ENCODE results near the gene EGLN1.

DNA sequence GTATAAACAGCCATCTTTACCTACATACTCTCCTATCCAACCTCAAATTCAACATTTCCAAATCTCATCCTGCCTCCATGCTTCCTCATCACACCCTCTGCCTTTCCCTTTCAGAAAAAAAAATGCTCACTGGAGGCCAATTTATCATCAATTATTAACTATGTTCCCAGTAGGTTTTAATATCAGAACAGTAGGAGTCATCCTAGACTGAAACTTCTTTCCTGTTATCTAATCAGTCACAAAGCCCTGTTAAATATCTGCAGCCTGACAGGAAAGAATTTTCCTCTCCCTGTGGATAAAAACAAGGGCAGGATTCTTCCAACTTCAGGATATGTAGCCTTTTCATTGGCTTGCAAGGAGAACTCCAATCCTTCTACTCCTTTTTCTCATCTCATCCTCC is 28.4 kb downstream of the EGLN1 start:
- TF ChIP-seq ZNF302 (tag by site-specific recombination; IDR thresholded peaks at IDR 0.05; ENCODE audit: low read depth) = no peak
- TF ChIP-seq, protein P1, sequence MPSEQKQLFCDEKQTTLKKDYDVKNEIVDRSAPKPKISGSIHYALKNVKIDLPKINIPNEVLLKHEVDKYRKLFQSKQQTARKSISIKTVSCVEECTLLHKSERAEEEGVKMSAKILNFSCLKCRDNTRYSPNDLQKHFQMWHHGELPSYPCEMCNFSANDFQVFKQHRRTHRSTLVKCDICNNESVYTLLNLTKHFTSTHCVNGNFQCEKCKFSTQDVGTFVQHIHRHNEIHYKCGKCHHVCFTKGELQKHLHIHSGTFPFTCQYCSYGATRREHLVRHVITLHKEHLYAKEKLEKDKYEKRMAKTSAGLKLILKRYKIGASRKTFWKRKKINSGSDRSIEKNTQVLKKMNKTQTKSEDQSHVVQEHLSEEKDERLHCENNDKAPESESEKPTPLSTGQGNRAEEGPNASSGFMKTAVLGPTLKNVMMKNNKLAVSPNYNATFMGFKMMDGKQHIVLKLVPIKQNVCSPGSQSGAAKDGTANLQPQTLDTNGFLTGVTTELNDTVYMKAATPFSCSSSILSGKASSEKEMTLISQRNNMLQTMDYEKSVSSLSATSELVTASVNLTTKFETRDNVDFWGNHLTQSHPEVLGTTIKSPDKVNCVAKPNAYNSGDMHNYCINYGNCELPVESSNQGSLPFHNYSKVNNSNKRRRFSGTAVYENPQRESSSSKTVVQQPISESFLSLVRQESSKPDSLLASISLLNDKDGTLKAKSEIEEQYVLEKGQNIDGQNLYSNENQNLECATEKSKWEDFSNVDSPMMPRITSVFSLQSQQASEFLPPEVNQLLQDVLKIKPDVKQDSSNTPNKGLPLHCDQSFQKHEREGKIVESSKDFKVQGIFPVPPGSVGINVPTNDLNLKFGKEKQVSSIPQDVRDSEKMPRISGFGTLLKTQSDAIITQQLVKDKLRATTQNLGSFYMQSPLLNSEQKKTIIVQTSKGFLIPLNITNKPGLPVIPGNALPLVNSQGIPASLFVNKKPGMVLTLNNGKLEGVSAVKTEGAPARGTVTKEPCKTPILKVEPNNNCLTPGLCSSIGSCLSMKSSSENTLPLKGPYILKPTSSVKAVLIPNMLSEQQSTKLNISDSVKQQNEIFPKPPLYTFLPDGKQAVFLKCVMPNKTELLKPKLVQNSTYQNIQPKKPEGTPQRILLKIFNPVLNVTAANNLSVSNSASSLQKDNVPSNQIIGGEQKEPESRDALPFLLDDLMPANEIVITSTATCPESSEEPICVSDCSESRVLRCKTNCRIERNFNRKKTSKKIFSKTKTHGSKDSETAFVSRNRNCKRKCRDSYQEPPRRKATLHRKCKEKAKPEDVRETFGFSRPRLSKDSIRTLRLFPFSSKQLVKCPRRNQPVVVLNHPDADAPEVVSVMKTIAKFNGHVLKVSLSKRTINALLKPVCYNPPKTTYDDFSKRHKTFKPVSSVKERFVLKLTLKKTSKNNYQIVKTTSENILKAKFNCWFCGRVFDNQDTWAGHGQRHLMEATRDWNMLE (tag by site-specific recombination; conservative IDR thresholded peaks at IDR 0.05; ENCODE audit: low read depth) = no peak
- TF ChIP-seq ZNF138 (tag by site-specific recombination; IDR thresholded peaks at IDR 0.05; ENCODE audit: borderline replicate concordance) = no peak
- TF ChIP-seq, protein P2, sequence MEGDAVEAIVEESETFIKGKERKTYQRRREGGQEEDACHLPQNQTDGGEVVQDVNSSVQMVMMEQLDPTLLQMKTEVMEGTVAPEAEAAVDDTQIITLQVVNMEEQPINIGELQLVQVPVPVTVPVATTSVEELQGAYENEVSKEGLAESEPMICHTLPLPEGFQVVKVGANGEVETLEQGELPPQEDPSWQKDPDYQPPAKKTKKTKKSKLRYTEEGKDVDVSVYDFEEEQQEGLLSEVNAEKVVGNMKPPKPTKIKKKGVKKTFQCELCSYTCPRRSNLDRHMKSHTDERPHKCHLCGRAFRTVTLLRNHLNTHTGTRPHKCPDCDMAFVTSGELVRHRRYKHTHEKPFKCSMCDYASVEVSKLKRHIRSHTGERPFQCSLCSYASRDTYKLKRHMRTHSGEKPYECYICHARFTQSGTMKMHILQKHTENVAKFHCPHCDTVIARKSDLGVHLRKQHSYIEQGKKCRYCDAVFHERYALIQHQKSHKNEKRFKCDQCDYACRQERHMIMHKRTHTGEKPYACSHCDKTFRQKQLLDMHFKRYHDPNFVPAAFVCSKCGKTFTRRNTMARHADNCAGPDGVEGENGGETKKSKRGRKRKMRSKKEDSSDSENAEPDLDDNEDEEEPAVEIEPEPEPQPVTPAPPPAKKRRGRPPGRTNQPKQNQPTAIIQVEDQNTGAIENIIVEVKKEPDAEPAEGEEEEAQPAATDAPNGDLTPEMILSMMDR (tag by site-specific recombination; IDR thresholded peaks at IDR 0.05) = no peak
- no peak for TF ChIP-seq GLIS1 (tag by site-specific recombination; IDR thresholded peaks at IDR 0.05)
- TF ChIP-seq ZNF626 (tag by site-specific recombination; IDR thresholded peaks at IDR 0.05) = no peak
- TF ChIP-seq, protein P3, sequence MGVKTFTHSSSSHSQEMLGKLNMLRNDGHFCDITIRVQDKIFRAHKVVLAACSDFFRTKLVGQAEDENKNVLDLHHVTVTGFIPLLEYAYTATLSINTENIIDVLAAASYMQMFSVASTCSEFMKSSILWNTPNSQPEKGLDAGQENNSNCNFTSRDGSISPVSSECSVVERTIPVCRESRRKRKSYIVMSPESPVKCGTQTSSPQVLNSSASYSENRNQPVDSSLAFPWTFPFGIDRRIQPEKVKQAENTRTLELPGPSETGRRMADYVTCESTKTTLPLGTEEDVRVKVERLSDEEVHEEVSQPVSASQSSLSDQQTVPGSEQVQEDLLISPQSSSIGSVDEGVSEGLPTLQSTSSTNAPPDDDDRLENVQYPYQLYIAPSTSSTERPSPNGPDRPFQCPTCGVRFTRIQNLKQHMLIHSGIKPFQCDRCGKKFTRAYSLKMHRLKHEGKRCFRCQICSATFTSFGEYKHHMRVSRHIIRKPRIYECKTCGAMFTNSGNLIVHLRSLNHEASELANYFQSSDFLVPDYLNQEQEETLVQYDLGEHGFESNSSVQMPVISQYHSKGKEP (tag by site-specific recombination; IDR thresholded peaks at IDR 0.05) = no peak
- no peak for TF ChIP-seq ZNF2 (tag by site-specific recombination; IDR thresholded peaks at IDR 0.05)
- no peak for TF ChIP-seq ZNF433 (tag by site-specific recombination; IDR thresholded peaks at IDR 0.05; ENCODE audit: low read depth)
- TF ChIP-seq ZNF623 (tag by site-specific recombination; IDR thresholded peaks at IDR 0.05) = no peak
- TF ChIP-seq PRDM1 (tag by site-specific recombination; IDR thresholded peaks at IDR 0.05) = no peak
- no peak for TF ChIP-seq ZNF274 (IDR thresholded peaks at IDR 0.05; ENCODE audit: low read length)
- TF ChIP-seq ZNF274 (tag by site-specific recombination; IDR thresholded peaks at IDR 0.05; ENCODE audit: borderline replicate concordance) = no peak
- TF ChIP-seq, protein P4, sequence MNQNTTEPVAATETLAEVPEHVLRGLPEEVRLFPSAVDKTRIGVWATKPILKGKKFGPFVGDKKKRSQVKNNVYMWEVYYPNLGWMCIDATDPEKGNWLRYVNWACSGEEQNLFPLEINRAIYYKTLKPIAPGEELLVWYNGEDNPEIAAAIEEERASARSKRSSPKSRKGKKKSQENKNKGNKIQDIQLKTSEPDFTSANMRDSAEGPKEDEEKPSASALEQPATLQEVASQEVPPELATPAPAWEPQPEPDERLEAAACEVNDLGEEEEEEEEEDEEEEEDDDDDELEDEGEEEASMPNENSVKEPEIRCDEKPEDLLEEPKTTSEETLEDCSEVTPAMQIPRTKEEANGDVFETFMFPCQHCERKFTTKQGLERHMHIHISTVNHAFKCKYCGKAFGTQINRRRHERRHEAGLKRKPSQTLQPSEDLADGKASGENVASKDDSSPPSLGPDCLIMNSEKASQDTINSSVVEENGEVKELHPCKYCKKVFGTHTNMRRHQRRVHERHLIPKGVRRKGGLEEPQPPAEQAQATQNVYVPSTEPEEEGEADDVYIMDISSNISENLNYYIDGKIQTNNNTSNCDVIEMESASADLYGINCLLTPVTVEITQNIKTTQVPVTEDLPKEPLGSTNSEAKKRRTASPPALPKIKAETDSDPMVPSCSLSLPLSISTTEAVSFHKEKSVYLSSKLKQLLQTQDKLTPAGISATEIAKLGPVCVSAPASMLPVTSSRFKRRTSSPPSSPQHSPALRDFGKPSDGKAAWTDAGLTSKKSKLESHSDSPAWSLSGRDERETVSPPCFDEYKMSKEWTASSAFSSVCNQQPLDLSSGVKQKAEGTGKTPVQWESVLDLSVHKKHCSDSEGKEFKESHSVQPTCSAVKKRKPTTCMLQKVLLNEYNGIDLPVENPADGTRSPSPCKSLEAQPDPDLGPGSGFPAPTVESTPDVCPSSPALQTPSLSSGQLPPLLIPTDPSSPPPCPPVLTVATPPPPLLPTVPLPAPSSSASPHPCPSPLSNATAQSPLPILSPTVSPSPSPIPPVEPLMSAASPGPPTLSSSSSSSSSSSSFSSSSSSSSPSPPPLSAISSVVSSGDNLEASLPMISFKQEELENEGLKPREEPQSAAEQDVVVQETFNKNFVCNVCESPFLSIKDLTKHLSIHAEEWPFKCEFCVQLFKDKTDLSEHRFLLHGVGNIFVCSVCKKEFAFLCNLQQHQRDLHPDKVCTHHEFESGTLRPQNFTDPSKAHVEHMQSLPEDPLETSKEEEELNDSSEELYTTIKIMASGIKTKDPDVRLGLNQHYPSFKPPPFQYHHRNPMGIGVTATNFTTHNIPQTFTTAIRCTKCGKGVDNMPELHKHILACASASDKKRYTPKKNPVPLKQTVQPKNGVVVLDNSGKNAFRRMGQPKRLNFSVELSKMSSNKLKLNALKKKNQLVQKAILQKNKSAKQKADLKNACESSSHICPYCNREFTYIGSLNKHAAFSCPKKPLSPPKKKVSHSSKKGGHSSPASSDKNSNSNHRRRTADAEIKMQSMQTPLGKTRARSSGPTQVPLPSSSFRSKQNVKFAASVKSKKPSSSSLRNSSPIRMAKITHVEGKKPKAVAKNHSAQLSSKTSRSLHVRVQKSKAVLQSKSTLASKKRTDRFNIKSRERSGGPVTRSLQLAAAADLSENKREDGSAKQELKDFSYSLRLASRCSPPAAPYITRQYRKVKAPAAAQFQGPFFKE (tag by site-specific recombination; IDR thresholded peaks at IDR 0.05; ENCODE audit: borderline replicate concordance) = no peak
